Left cardiac atrium (tissue), 4 donors: ENCODE measurements around the gene MAX. TPM values are rescaled to one million over a fixed set of nuclear protein-coding genes. Genes with fewer than 3 reads are reported as not detected.

ENCODE experiments used
- ATAC-seq, 2 donors: fragments of 200-7000 bp; cut with Tn5 transposase; one replicate each; pipeline ENCODE4 v1.9.1; 2020; ENCODE audit warnings: mild to moderate bottlenecking in 2 of 2, moderate library complexity in 2 of 2
- DNase-seq: peaks from one replicate; pipeline ENCODE4 v3.0.0-alpha.2; 2020
- intact Hi-C, 2 donors: fragments of 100-400 bp; cut with DNase I; formaldehyde crosslinking; loops; one replicate each; pipeline versions ENCODE4 v1.14.1 to v1.15.1; 2022 to 2023
- long read RNA-seq: library from polyadenylated mRNA; unstranded; transcript quantifications from one replicate; pipeline ENCODE4 v2.0.0, GENCODE V29; 2021
- total RNA-seq, 2 donors: library from RNA; stranded (reverse); fragmentation: NEBNext Ultra II Directional; extraction: Animal tissue kit (Norgen Biotek cat#: 25700); gene quantifications; one replicate each; pipeline ENCODE4 v1.2.1, GENCODE V29; 2021
- donor health status: DM: no; HTN: yes; CAD: no.
- donor health status: DM: no; HTN: yes; CAD: no; lungs with severe emphysema.
- donor health status: DM: yes; HTN: yes; CAD: no.
- donor health status: Dilated cardiomyopathy.

Gene MAX
- total RNA-seq, result 10 to 100 TPM; 71.1 to 81.1 TPM
- long read RNA-seq, transcript MAX-205 (5 exons, 1,546 nt), result major isoform, 6 of 22 reads
- long read RNA-seq, transcript MAX-204 (4 exons, 1,973 nt), result major isoform, 6 of 22 reads
- long read RNA-seq, partial matches to known transcripts, result 2 of 22 reads
- long read RNA-seq, other reads (novel, unspliced or antisense), result 2 of 22 reads

- intact Hi-C loops, result no loop called here
- peak; percentile 98 for DNase-seq
- ATAC-seq, result peak; percentile 96 to 97
Measured at GRCh38 chr14:65102441-65103149, at the start of gene MAX. Gene MAX, minus strand, starts transcription at chr14:65102517. Its CDS starts 178 bp downstream, at chr14:65102339.

DNA sequence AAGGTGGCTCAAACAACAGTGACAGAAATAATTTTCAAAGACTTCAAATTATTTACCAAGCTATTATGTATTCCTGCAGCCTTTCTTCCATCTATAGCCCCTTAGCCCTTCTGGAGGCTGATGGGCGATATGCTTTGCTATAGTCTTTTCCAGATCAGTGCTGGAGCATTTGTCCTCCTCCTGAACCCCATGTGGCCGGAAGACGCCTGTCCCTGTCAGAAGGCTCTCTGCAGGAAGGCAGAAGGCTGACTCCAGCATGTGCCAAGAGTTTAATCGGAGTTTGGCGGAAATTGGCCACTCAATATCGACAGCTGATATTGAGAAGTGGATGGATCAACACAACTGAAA, 49.3 kb upstream of the MAX start:
- intact Hi-C loops, result no loop called here
- no peak for DNase-seq
- no peak for ATAC-seq

DNA sequence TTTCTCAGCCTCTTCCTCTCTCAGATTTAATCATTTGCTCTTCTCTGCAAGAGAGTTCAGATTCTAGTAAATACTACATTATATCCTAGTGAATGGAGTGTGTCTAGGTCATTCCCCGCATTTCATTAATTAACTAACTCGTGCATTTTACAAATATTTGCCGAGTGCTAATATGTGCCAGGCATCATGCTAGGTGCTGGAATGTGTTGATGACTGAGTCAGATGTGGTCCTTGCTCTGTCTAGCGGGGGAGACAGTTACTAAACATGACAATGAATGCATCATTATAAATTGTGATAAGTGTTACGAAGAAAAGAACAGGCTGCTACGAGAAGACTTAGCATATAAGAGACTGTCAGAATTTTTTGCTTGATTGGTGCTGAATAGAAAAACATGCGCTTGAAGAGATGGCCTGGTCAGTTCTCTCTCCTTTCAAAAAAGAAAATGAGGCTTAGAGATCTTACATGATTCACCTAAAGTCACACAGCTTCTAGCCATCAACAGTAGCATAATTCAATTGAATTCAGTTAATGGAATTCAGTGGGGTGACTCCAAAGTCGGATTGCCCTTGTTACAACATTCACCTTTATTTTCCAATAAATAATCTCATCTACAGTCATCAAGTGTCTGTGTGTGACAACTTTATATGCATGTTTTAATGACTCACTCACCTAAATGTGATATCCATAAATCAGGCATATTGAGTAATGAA, 48.7 kb upstream of the MAX start:
- intact Hi-C loops, result no loop called here
- peak in 1 of 2 donors; percentile 70 for ATAC-seq
- DNase-seq, result no peak

DNA sequence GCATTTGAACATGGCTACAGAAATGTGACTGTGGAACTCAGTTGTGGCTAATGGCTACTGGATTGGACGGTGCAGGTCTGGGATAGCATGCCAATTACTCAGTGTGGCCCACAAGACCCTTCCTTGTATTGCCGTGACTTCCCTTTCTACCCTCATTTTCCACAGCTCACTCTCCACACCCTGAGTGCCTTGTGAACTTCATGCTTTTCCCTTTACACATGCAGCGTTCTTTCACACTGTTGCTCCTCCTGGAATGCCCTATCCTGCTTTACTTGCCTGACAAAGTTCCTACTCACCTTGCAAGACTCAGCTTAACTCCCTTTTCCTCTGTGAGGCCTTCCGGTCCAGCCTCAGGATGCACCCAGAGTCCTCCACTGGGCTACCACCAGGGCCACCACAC, 46.8 kb upstream of the MAX start:
- no peak for ATAC-seq
- DNase-seq, result no peak
- intact Hi-C loops, result no loop called here

DNA sequence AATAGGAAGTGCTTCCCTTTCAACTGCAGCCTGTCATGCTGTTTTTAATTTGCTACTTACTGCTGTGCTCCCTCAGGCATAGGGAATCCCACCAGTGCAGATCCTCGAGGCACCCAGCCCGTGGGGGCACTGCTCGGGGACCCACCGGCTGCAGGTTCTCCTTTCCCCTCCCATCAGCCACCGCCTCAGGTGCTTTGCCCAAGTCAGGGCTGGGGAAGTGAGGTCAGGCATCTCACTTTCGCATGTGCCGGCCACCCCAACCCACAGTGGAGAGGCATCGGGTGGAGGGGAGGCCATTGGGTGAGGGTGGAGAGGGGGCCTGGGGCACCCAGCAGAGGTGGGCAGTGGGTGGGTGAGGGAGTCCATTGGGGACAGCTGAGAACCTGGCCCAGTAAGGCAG, 41.9 kb upstream of the MAX start:
- ATAC-seq (no peak), DNase-seq (no peak)
- intact Hi-C loops, result no loop called here

DNA sequence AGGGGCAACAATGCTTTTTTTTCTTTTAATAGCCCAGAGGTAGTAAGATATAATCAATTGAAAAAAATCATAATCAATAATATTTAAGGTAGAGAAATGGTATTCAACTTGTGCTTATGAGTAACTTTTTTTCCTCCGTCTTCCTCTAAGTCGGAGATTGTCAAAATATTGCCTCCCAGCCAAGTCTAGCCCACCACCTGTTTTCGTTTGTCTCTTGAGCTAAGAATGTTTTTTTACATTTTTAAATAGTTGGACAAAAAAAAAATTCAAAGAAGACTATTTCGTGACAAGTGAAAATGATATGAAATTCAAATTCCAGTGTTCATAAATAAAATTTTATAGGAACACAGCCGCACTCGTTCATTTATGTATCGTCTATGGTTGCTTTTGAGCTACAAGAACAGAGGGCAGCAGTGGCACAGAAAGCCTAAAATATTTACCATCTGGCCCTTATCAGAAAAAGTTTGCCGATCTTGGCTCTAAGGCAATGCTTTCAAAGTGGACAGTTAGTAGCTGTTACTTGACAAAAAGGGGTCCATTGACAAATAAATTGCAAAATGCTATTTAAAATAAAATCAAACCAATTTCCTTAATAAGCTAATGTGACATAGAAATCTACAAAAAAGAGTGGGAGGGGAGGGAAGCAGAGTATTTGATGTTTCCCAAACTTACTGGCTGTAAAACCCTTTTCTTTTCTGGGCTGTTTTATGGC, 40.8 kb upstream of the MAX start:
- no peak for ATAC-seq
- intact Hi-C loops, result no loop called here
- no peak for DNase-seq

DNA sequence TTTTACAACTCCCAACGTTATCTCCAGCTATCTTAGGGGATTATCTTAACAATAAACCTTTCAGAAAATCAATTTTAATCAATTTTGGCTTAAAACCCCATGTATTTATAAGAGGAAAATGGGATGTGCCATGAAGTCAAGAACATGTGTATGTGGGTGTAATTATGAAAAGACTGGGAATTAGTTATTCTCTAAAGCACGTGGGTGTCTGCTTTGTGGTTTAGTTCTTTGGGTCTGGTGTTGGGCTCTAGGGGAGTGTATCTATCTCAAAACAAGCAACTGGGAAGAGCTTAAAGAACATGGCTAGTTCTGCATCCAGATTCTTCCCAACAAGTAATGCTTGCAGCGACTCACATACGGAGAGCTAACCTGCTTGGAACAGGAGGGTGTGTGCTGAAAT, 40.1 kb upstream of the MAX start:
- ATAC-seq (peak in 1 of 2 donors; percentile 48), DNase-seq (no peak)
- intact Hi-C loops, result no loop called here

GRCh38 chr14:65141523-65141922, 39.2 kb upstream of the MAX start:
- ATAC-seq (no peak), DNase-seq (no peak)
- intact Hi-C loops, result no loop called here

GRCh38 chr14:65137648-65138307, 35.5 kb upstream of the MAX start:
- intact Hi-C loops, result no loop called here
- DNase-seq, result peak; percentile 29
- ATAC-seq, result peak in 1 of 2 donors; percentile 89

DNA sequence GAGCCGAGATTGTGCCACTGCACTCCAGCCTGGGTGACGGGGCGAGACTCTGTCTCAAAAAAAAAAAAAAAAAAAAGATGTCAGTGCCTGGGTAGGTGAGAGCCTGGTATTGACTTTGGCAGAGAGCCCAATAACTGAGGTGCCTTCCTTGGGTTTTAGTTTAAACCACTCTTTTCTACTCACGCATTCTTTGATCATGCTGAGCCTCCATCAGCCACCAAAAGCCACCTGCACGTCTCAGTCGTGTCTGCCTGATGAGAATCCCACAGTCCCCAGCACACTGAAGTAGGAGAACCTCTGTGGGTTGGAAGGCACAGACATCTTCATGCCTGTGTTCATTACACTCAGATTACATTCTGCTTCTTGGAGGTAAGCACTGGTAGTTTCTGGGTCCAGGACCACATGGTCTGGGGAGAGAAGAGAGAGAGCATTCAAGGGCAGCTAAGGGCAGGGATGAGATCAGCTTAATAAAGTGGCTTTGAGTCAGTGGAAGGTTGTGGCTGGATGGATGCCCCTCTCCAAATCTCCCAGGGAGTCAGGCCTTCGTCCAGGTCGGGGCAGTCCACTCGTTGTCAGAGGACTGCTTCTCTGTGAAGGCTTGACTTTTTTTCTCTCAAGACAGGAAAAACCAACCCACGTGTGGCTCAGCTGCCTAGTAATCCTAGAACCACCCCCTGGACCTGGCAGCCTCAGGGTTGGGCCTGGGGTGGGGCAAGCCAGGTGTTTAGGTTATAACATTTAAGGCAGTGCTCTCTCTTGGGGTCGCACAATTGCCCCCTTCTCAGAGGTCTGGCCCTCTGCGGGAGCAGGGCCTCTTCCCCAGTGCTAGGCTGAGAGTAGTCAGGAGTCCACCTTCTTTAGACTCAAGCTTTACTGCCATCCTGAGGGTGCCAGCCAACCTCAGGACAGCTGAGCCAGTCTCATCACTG, 32.6 kb upstream of the MAX start:
- ATAC-seq, result no peak
- intact Hi-C loops, result no loop called here

DNA sequence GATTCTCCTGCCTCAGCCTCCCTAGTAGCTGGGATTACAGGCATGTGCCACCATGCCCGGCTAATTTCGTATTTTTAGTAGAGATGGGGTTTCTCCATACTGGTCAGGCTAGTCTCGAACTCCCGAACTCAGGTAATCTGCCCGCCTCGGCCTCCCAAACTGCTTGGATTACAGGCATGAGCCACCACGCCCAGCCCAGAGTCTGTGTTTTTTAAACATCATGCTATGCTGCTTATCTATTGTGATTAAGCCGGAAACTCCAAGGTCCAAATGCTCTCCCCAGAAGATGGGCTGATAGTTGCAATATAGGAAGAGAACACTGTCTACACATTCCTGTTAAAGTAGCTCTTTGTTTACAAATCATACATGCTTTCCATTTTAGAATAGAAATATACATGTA, 30.5 kb upstream of the MAX start:
- intact Hi-C loops, result no loop called here
- ATAC-seq (no peak), DNase-seq (no peak)

More for the DNA sequence above, 32.6 kb upstream of the MAX start:
- DNase-seq, result no peak

GRCh38 chr14:65131301-65131701, 29.0 kb upstream of the MAX start:
- DNase-seq (no peak), ATAC-seq (no peak)
- intact Hi-C loops, result no loop called here

DNA sequence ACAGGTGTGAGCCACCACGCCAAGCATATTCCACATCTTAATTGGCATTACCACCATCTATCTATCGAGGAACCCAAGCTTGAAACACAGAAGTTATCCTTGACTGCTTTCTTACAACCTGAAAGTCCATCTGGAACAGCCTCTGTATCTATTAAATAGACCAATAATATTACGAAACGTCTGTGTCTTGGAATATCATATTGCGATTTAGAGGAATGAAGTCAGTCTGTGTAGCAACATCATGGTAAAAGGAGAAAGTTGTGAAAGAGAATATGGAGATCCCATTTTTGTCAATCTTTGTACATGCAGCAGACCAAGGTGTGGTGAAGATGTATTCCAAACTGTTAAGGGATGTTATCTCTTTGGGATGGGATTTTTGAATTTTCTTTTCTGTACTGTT, 25.8 kb upstream of the MAX start:
- ATAC-seq (no peak), DNase-seq (no peak)
- intact Hi-C loops, result no loop called here

DNA sequence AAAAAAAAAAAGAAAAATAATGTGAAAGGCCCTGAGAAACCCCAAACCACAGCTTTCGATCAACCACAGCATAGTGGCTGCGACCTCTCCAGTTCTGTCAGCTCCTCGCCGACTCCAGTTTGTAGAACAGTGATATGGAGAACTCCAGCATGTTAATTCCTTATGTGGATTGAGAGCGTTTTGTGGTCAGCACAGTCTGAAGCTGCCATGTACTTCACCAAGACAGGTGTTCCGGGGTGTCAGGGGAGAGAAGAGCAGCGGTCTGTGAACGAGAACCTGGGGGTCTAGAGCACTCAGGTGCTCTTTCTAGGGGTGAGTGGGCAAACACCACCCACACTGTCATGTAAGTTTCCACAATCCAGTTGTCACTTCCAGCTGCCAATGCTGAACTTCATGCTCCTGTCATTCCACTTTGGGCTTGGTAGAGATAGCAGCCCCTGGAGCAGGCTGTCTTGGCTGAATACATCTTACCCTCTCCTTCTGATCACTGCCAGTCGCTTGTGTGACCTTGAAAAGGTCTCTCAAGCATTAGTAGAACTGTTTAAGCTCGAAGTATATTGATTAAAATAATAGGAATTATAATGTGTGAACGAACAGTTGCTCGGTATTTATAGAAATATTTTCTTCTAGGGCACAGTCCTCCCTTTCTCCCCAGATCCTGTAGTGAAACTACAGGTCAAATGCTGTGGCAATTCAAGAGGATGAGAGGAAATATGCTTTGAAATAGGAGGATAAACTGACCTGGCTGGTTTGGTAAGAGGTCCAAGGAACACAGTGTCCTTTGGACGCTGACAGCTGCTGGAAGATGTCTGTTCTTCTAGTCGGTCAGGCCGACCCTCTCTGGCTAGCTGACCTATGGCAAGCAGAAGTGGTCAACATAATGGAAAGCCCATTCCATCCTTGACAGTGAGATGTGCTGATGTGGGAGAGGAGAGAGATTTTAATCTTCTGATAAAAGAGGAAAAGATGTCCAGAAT, 15.7 kb upstream of the MAX start:
- DNase-seq (no peak), ATAC-seq (peak in 1 of 2 donors; percentile 35)
- intact Hi-C loops, result no loop called here

DNA sequence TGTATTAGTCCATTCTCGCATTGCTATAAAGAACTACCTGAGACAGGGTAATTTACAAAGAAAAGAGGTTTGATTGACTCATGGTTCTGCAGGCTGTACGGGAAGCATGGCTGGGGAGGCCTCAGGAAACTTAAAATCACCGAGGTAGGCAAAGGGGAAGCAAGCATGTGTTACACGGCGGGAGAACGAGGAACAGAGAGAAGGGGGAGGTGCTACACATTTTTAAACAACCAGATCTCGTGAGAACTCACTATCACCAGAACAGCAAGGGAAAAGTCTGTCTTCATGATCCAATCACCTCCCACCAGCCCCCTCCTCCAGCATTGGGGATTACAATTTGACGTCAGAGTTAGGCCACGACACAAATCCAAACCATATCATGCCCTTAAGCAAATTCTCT, 13.3 kb upstream of the MAX start:
- DNase-seq (no peak), ATAC-seq (no peak)
- intact Hi-C loops, result no loop called here

DNA sequence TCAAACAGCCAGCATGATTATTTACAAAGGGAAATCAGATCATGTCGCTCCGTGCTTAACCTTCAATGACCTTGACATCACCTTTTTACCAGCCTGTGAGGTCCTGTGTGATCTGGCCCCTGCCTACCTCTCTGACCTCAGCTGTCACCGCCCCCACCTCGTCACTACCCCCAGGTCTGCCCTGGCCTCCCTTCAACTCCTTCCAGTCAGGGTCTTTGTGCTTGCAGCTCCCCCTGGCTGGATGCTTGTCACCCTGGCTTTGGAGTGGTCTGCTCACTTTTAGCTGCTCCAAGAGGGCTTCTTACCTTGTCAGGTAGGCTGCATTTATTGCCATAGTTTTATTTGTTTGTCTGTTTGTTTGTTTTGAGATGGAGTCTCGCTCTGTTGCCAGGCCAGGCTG, 8.2 kb upstream of the MAX start:
- no peak for ATAC-seq
- intact Hi-C loops, result no loop called here
- no peak for DNase-seq

DNA sequence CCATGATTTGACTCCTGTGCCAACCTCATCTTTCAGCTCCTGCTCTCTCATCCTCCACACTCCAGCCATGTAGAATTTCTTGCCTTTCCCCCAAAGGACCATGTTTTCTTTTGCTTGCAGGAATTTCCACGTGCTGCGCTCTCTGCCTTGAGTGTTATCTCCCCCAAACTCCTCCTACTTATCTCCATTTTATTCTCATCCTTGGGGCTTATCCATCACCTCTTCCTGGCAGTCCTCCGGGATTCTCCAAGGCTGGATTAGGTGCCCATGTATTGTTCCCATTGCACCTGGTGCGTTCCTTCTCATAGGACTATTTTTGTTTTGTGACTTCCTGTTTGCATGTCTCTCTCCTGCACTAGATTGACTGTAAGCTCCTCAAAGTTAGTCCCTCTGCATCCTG, 7.0 kb upstream of the MAX start:
- ATAC-seq (no peak), DNase-seq (no peak)
- intact Hi-C loops, result no loop called here
